GM18519 (cell line): ENCODE measurements around the gene FOXO3.

Source experiments
- ATAC-seq: cut with Tn5 transposase; IDR thresholded peaks from one replicate; pipeline ENCODE4 v1.9.1; 2021; ENCODE audit warnings: mild to moderate bottlenecking, moderate library complexity; ENCODE audit not compliant: unreplicated experiment, low FRiP score

The FOXO3 gene

GRCh38 chr6:108727966-108728730 lies 167.4 kb downstream of the FOXO3 start:
- ATAC-seq, result no peak

GRCh38 chr6:108728826-108729225 lies 168.1 kb downstream of the FOXO3 start:
- ATAC-seq, result no peak

- no peak for ATAC-seq
Observed at GRCh38 chr6:108730635-108731515, 170.2 kb downstream of the FOXO3 start.

GRCh38 chr6:108732091-108732870 lies 171.6 kb downstream of the FOXO3 start:
- ATAC-seq, result no peak

DNA sequence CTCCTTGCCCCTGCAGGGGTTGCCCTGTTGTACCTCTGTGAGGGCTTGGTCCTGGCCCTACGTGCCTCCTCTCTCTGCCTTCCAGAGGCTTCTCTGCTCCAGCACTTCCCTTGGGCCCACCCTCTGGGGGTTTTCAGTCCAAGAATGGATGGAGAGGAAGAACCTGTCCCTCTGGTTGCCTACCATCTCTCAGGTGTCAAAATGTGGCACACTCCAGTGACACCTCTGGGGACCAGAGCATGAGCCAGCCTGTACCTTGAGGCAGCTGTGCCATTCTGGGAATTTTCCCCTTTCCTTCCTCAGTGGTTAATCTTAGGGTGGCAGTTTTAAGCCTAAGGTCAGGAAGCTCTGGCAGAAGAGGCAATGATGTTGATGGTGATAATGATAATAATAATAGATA lies 172.3 kb downstream of the FOXO3 start:
- ATAC-seq, result no peak

GRCh38 chr6:108733706-108734265 lies 173.1 kb downstream of the FOXO3 start:
- no peak for ATAC-seq
